Gastroesophageal sphincter (tissue), 4 donors: ENCODE data around the gene CMIP. TPM values are rescaled to one million over a fixed set of nuclear protein-coding genes. Genes with fewer than 3 reads are reported as not detected.
"Not testable (repeated sequence)": the region's sequence is repeated elsewhere in the genome, so short reads cannot be mapped to it uniquely, and the experiment has no call there.

Experiments
- ATAC-seq: fragments of 150-250 bp; one replicate; pipeline ENCODE4 v1.9.1; 2016; ENCODE audit warnings: mild to moderate bottlenecking, moderate library complexity
- H3K27ac ChIP-seq, 4 donors: fragments of 200-600 bp; sonication (generic) in 3 of 4; 1 replicate in 3 of 4; 2 replicates in 1 of 4; pipeline ENCODE4 v1.5.1; 2016 to 2019
- H3K27me3 ChIP-seq: fragments of 200-600 bp; sonication (generic); one replicate; pipeline ENCODE4 v1.5.1; 2019
- H3K36me3 ChIP-seq, 2 donors: fragments of 200-600 bp; sonication (generic); one replicate each; pipeline ENCODE4 v1.5.1; 2019; ENCODE audit warnings: control low read depth in 1 of 2
- H3K4me1 ChIP-seq, 3 donors: fragments of 200-600 bp; sonication (generic); 1 replicate in 2 of 3; 2 replicates in 1 of 3; pipeline ENCODE4 v1.5.1; 2016 to 2019; ENCODE audit warnings: control low read depth in 2 of 3
- H3K4me3 ChIP-seq, 2 donors: fragments of 200-600 bp; sonication (generic); one replicate each; pipeline ENCODE4 v1.5.1; 2019; ENCODE audit warnings: mild to moderate bottlenecking in 1 of 2, moderate library complexity in 1 of 2
- H3K9me3 ChIP-seq, 3 donors: fragments of 200-600 bp; sonication (generic); one replicate each; pipeline ENCODE4 v1.5.1; 2017 to 2019; ENCODE audit warnings: control low read depth in 2 of 3
- CTCF ChIP-seq, 4 experiments: fragments of 200-600 bp in 2 of 4; fragments of 450-650 bp in 2 of 4; sonication (generic) in 1 of 4; IDR thresholded peaks; one replicate each; pipeline ENCODE4 v1.5.1; 2017 to 2019; ENCODE audit warnings: antibody characterized with exemption in 4 of 4, mild to moderate bottlenecking in 2 of 4, moderate library complexity in 2 of 4
- EP300 ChIP-seq: sonication (generic); formaldehyde crosslinking; IDR thresholded peaks from one replicate; pipeline ENCODE4 v1.6.1; 2017; ENCODE audit warnings: antibody characterized with exemption, mild to moderate bottlenecking
- POLR2A ChIP-seq, 2 donors: fragments of 450-650 bp; IDR thresholded peaks; one replicate each; pipeline ENCODE4 v1.6.1; 2017; ENCODE audit warnings: antibody characterized with exemption in 2 of 2, mild to moderate bottlenecking in 2 of 2, moderate library complexity in 1 of 2
- POLR2AphosphoS5 ChIP-seq: sonication (generic); formaldehyde crosslinking; IDR thresholded peaks from one replicate; pipeline ENCODE4 v1.6.1; 2017; ENCODE audit warnings: antibody characterized with exemption
- WGBS, 2 donors: methylation state at CpG; one replicate each; pipeline ENCODE4 v1.1.5; 2018; ENCODE audit warnings: low coverage in 1 of 2; 5-methylcytosine and 5-hydroxymethylcytosine counted together
- total RNA-seq, 4 donors: library from RNA; depleted of rRNA; stranded (reverse); fragments of >200 nt; gene quantifications; one replicate each; pipeline ENCODE4 v1.1.0, GENCODE V29; 2016

CMIP gene
- total RNA-seq, 4 donors from 2014 or later = 13.4 to 24.0 (median 19.2) TPM

- Histone ChIP-seq H3K4me1 (peaks cover 0 to 14% (median 5%) of the 10 kb centered on the region in 3 donors), H3K27me3 (no peaks in the 10 kb centered on the region), H3K27ac (peak overlapping the region in 2 of 4 donors; percentile 44 to 68), H3K9me3 (no peaks in the 10 kb centered on the region), H3K36me3 (no peaks in the 10 kb centered on the region), H3K4me3 (peak overlapping the region in 1 of 2 donors; percentile 31)
- WGBS, 2 donors = 3 to 5% methylated on average over 11 of the region's 22 CpGs
- ATAC-seq = peak; percentile 92
- TF ChIP-seq CTCF (IDR thresholded peaks at IDR 0.05) (peak; percentile 73 to 90 (median 87)), EP300 (no peak), POLR2AphosphoS5 (peak; percentile 20), POLR2A (IDR thresholded peaks at IDR 0.05) (no peak)
Observed at GRCh38 chr16:81737885-81738536, 293.4 kb downstream of the CMIP start.

- Histone ChIP-seq H3K4me3 (no peak overlapping the region), H3K27ac (no peak overlapping the region), H3K4me1 (peaks cover 0 to 14% (median 5%) of the 10 kb centered on the region in 3 donors), H3K27me3 (no peaks in the 10 kb centered on the region), H3K36me3 (no peaks in the 10 kb centered on the region), H3K9me3 (no peaks in the 10 kb centered on the region)
- 55% methylated on average over 8 of the region's 18 CpGs; no CpG with 5 or more reads in 1 of the 2 donors for WGBS, 2 donors
- ATAC-seq = no peak
- TF ChIP-seq POLR2AphosphoS5 (no peak), CTCF (IDR thresholded peaks at IDR 0.05) (no peak), POLR2A (IDR thresholded peaks at IDR 0.05) (no peak), EP300 (no peak)
Observed at GRCh38 chr16:81738783-81739496, 294.3 kb downstream of the CMIP start.

- TF ChIP-seq CTCF (IDR thresholded peaks at IDR 0.05) = no peak
- TF ChIP-seq EP300 = no peak
- no peak for TF ChIP-seq POLR2A (IDR thresholded peaks at IDR 0.05)
- TF ChIP-seq POLR2AphosphoS5 = no peak
- H3K9me3 ChIP-seq = no peaks in the 10 kb centered on the region
- H3K4me3 ChIP-seq = no peak overlapping the region
- 90 to 100% methylated on average over 1 to 2 of the region's 8 CpGs for WGBS, 2 donors
- H3K36me3 ChIP-seq = no peaks in the 10 kb centered on the region
- no peaks in the 10 kb centered on the region for H3K27me3 ChIP-seq
- H3K27ac ChIP-seq = no peak overlapping the region
- no peak for ATAC-seq
- H3K4me1 ChIP-seq = peaks cover 0 to 14% (median 5%) of the 10 kb centered on the region in 3 donors
Observed at GRCh38 chr16:81739503-81739902, 294.9 kb downstream of the CMIP start.

GRCh38 chr16:81740169-81740568 lies 295.6 kb downstream of the CMIP start:
- ATAC-seq = no peak
- Histone ChIP-seq H3K36me3 (no peaks in the 10 kb centered on the region), H3K27me3 (no peaks in the 10 kb centered on the region), H3K27ac (no peak overlapping the region), H3K9me3 (no peaks in the 10 kb centered on the region), H3K4me3 (no peak overlapping the region), H3K4me1 (peaks cover 0 to 14% (median 5%) of the 10 kb centered on the region in 3 donors)
- 64 to 72% methylated on average over 5 to 7 of the region's 8 CpGs for WGBS, 2 donors
- TF ChIP-seq POLR2AphosphoS5 (no peak), EP300 (no peak), POLR2A (IDR thresholded peaks at IDR 0.05) (no peak), CTCF (IDR thresholded peaks at IDR 0.05) (no peak)

- 87 to 93% methylated on average over 2 to 6 of the region's 6 CpGs for WGBS, 2 donors
- H3K36me3 ChIP-seq, H3K4me3 ChIP-seq, H3K9me3 ChIP-seq, ATAC-seq, H3K27ac ChIP-seq, H3K27me3 ChIP-seq: not testable (repeated sequence)
- peaks cover 0 to 23% (median 11%) of the 10 kb centered on the region in 3 donors for H3K4me1 ChIP-seq
Observed at GRCh38 chr16:81741430-81741770, 296.8 kb downstream of the CMIP start.
